Measurements from ENCODE around the gene NGEF. TPM values are rescaled to one million over a fixed set of nuclear protein-coding genes. Genes with fewer than 3 reads are reported as not detected.

Gene NGEF
- total and polyA plus RNA-seq, 4 donors, result 10.6 to 22.6 (median 10.8) TPM

DNA sequence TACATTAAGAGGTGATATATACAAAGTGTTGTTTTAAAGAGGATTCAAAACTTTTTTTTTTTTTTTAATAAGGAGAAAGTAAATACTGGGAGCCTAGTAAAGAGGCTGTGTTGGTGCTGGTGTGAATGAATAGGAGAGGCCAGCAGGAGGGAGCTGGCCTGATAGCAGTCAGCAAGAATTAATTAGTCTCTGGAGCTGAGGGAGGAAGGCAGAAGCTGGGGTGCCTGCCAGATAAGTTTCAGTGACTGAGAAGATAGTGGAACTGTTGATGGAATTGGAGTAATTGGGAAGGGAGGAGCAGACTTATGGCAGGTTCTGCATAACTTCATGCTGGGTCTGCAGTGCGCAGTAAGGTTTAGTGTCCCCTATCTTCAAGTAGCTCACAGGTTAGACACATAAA, 179.2 kb downstream of the NGEF start:
- no peak for DNase-seq (ENCODE audit: low spot score)
- H3K9me3 ChIP-seq (ENCODE audit: control insufficient read depth in 4 of 4, low read length in 3 of 4), result no peaks in the 10 kb centered on the region
- H3K27ac ChIP-seq (ENCODE audit: low read depth in 1 of 2, low read length in 2 of 2), result no peak overlapping the region
- no peaks in the 10 kb centered on the region for H3K27me3 ChIP-seq (ENCODE audit: control insufficient read depth in 4 of 4, insufficient read depth in 4 of 4, low read length in 3 of 4)
- 95% methylated on average over 1 of the region's 1 CpG for WGBS
- no peak overlapping the region for H3K4me3 ChIP-seq (ENCODE audit: low read depth in 1 of 3, low read length in 3 of 3)
- peaks cover 13 to 52% (median 43%) of the 10 kb centered on the region in 4 donors for H3K36me3 ChIP-seq (ENCODE audit: control insufficient read depth in 4 of 4, insufficient read depth in 3 of 4, low read depth in 1 of 4, low read length in 3 of 4)
- H3K4me1 ChIP-seq (ENCODE audit: control insufficient read depth in 4 of 4, insufficient read depth in 4 of 4, low read length in 3 of 4), result peaks cover 0 to 4% (median under 1%) of the 10 kb centered on the region in 4 donors
- H3K9ac ChIP-seq (ENCODE audit: low read depth in 1 of 2, low read length in 2 of 2), result no peak overlapping the region
- TF ChIP-seq TAF1 (conservative IDR thresholded peaks at IDR 0.05) (no peak), RAD21 (IDR thresholded peaks at IDR 0.05) (no peak), RXRA (IDR thresholded peaks at IDR 0.05) (no peak), JUND (IDR thresholded peaks at IDR 0.05) (no peak), HNF4G (IDR thresholded peaks at IDR 0.05) (no peak)
- TF ChIP-seq, protein P1, sequence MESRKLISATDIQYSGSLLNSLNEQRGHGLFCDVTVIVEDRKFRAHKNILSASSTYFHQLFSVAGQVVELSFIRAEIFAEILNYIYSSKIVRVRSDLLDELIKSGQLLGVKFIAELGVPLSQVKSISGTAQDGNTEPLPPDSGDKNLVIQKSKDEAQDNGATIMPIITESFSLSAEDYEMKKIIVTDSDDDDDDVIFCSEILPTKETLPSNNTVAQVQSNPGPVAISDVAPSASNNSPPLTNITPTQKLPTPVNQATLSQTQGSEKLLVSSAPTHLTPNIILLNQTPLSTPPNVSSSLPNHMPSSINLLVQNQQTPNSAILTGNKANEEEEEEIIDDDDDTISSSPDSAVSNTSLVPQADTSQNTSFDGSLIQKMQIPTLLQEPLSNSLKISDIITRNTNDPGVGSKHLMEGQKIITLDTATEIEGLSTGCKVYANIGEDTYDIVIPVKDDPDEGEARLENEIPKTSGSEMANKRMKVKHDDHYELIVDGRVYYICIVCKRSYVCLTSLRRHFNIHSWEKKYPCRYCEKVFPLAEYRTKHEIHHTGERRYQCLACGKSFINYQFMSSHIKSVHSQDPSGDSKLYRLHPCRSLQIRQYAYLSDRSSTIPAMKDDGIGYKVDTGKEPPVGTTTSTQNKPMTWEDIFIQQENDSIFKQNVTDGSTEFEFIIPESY (IDR thresholded peaks at IDR 0.05), result no peak

DNA sequence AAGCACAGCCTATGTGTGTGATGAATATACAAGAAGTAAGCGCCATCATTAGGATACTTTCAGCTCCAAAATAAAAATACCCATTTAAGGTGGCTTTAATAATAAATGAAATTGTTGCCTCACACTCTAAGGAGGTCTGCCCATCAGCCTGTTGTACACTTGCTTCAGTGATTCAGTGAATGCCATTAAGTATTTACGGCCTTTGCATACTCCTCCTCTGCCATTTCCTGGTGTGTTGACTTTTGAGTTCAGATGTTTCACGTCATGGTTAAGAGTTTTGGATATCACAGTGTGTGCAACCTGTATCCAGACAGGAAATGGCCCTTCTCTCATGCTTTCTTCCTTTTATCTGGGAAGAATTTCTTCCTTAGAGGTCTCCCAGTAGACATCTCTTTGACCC, 181.6 kb downstream of the NGEF start:
- TF ChIP-seq SP1 (IDR thresholded peaks at IDR 0.05) (no peak), TAF1 (conservative IDR thresholded peaks at IDR 0.05) (no peak), NR2F2 (IDR thresholded peaks at IDR 0.05) (no peak), RAD21 (IDR thresholded peaks at IDR 0.05) (no peak)
- Histone ChIP-seq H3K27ac (ENCODE audit: low read depth in 1 of 2, low read length in 2 of 2) (no peak overlapping the region), H3K27me3 (ENCODE audit: control insufficient read depth in 4 of 4, insufficient read depth in 4 of 4, low read length in 3 of 4) (no peaks in the 10 kb centered on the region), H3K4me1 (ENCODE audit: control insufficient read depth in 4 of 4, insufficient read depth in 4 of 4, low read length in 3 of 4) (no peaks in the 10 kb centered on the region), H3K36me3 (ENCODE audit: control insufficient read depth in 4 of 4, insufficient read depth in 3 of 4, low read depth in 1 of 4, low read length in 3 of 4) (peaks cover 11 to 48% (median 44%) of the 10 kb centered on the region in 4 donors), H3K4me3 (ENCODE audit: low read depth in 1 of 3, low read length in 3 of 3) (no peak overlapping the region), H3K9ac (ENCODE audit: low read depth in 1 of 2, low read length in 2 of 2) (no peak overlapping the region), H3K9me3 (ENCODE audit: control insufficient read depth in 4 of 4, low read length in 3 of 4) (no peaks in the 10 kb centered on the region)
- 94% methylated on average over 3 of the region's 3 CpGs for WGBS
- DNase-seq (ENCODE audit: low spot score), result no peak

DNA sequence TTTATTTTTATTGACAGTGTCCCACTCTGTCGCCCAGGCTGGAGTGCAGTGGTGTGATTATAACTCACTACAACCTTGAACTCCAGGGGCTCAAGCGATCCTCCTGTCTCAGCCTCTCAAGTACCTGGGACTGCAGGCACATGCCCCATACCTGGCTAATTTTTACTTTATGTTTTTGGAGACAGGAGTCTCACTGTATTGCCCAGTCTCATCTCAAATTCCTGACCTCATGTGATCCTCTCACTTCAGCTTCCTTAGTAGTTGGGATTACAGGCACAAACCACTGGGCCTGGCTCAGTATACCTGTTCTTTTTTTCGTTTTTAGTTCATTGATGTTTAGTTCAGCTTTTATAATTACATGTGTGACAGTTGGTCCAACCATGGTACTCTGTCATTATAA, 183.1 kb downstream of the NGEF start:
- H3K27me3 ChIP-seq (ENCODE audit: control insufficient read depth in 4 of 4, insufficient read depth in 4 of 4, low read length in 3 of 4), result no peaks in the 10 kb centered on the region
- H3K9me3 ChIP-seq (ENCODE audit: control insufficient read depth in 4 of 4, low read length in 3 of 4), result no peaks in the 10 kb centered on the region
- peaks cover 11 to 43% (median 43%) of the 10 kb centered on the region in 4 donors for H3K36me3 ChIP-seq (ENCODE audit: control insufficient read depth in 4 of 4, insufficient read depth in 3 of 4, low read depth in 1 of 4, low read length in 3 of 4)
- 82% methylated on average over 3 of the region's 3 CpGs for WGBS
- H3K4me3 ChIP-seq (ENCODE audit: low read depth in 1 of 3, low read length in 3 of 3), result no peak overlapping the region
- TF ChIP-seq YY1 (IDR thresholded peaks at IDR 0.05) (no peak), HNF4A (conservative IDR thresholded peaks at IDR 0.05) (no peak), GABPA (IDR thresholded peaks at IDR 0.05 in 1 of 2, conservative IDR thresholded peaks at IDR 0.05 in 1 of 2) (no peak), EGR1 (IDR thresholded peaks at IDR 0.05; ENCODE audit: low read depth in 2 of 2) (no peak)
- TF ChIP-seq, protein P2, sequence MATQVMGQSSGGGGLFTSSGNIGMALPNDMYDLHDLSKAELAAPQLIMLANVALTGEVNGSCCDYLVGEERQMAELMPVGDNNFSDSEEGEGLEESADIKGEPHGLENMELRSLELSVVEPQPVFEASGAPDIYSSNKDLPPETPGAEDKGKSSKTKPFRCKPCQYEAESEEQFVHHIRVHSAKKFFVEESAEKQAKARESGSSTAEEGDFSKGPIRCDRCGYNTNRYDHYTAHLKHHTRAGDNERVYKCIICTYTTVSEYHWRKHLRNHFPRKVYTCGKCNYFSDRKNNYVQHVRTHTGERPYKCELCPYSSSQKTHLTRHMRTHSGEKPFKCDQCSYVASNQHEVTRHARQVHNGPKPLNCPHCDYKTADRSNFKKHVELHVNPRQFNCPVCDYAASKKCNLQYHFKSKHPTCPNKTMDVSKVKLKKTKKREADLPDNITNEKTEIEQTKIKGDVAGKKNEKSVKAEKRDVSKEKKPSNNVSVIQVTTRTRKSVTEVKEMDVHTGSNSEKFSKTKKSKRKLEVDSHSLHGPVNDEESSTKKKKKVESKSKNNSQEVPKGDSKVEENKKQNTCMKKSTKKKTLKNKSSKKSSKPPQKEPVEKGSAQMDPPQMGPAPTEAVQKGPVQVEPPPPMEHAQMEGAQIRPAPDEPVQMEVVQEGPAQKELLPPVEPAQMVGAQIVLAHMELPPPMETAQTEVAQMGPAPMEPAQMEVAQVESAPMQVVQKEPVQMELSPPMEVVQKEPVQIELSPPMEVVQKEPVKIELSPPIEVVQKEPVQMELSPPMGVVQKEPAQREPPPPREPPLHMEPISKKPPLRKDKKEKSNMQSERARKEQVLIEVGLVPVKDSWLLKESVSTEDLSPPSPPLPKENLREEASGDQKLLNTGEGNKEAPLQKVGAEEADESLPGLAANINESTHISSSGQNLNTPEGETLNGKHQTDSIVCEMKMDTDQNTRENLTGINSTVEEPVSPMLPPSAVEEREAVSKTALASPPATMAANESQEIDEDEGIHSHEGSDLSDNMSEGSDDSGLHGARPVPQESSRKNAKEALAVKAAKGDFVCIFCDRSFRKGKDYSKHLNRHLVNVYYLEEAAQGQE (IDR thresholded peaks at IDR 0.05), result no peak
- H3K9ac ChIP-seq (ENCODE audit: low read depth in 1 of 2, low read length in 2 of 2), result no peak overlapping the region
- DNase-seq (ENCODE audit: low spot score), result no peak
- no peaks in the 10 kb centered on the region for H3K4me1 ChIP-seq (ENCODE audit: control insufficient read depth in 4 of 4, insufficient read depth in 4 of 4, low read length in 3 of 4)
- no peak overlapping the region for H3K27ac ChIP-seq (ENCODE audit: low read depth in 1 of 2, low read length in 2 of 2)

Small RNA genes within 50 kb of the gene (small RNA-seq; reads per million reads assigned to genes)
- gene RF00019, result not detected

Other genes with a start within 250 kb of the NGEF start
- under 1 TPM in 1 of 2 donors, not detected in 1; 0.08 TPM for gene KCNJ13, start 236.7 kb downstream of the NGEF start, total RNA-seq
- under 1 TPM in 1 of 2 donors, not detected in 1; 0.79 TPM for gene KCNJ13, start 236.7 kb downstream of the NGEF start, polyA plus RNA-seq
- gene SNORC, start 143.0 kb downstream of the NGEF start, total RNA-seq, result 10 to 100 TPM in 1 of 2 donors, 1 to 10 TPM in 1; 2.7 to 12.3 TPM
- gene SNORC, start 143.0 kb downstream of the NGEF start, polyA plus RNA-seq, result 10 to 100 TPM in 1 of 2 donors, 1 to 10 TPM in 1; 2.4 to 10.5 TPM
- gene NEU2, start 19.4 kb upstream of the NGEF start, total RNA-seq, result not detected
- not detected for gene NEU2, start 19.4 kb upstream of the NGEF start, polyA plus RNA-seq
- 10 to 100 TPM in 1 of 2 donors, 1 to 10 TPM in 1; 8.9 to 18.8 TPM for gene INPP5D, start 47.1 kb upstream of the NGEF start, total RNA-seq
- gene INPP5D, start 47.1 kb upstream of the NGEF start, polyA plus RNA-seq, result 1 to 10 TPM; 2.9 to 4.2 TPM
- gene ATG16L1, start 238.4 kb upstream of the NGEF start, total RNA-seq, result 10 to 100 TPM; 18.5 to 22.8 TPM
- gene ATG16L1, start 238.4 kb upstream of the NGEF start, polyA plus RNA-seq, result 10 to 100 TPM in 1 of 2 donors, 1 to 10 TPM in 1; 6.4 to 12.8 TPM